DOHH2 (cell line): Measurements from ENCODE around the gene WFDC11.
"Not testable (repeated sequence)": the region's sequence is repeated elsewhere in the genome, so short reads cannot be mapped to it uniquely, and the experiment has no call there.

Experiments
- H3F3A ChIP-seq: fragments of 200-600 bp; sonication (generic), shearing (Covaris generic); 2 replicates; pipeline ENCODE4 v1.6.0; 2016; ENCODE audit warnings: antibody characterized with exemption, mild to moderate bottlenecking; ENCODE audit not compliant: control insufficient read depth, insufficient read depth
- H3K27ac ChIP-seq: fragments of 200-600 bp; sonication (generic); 2 replicates; pipeline ENCODE4 v1.5.1; 2014; ENCODE audit warnings: low read depth, mild to moderate bottlenecking, low read length, moderate library complexity
- H3K27me3 ChIP-seq: fragments of 200-600 bp; sonication (generic); 2 replicates; pipeline ENCODE4 v1.6.1; 2014; ENCODE audit warnings: mild to moderate bottlenecking, low read length, mixed read lengths; ENCODE audit not compliant: control insufficient read depth
- H3K36me3 ChIP-seq: fragments of 200-600 bp; sonication (generic); 2 replicates; pipeline ENCODE4 v1.6.1; 2014; ENCODE audit warnings: mild to moderate bottlenecking, low read length, moderate library complexity, mixed read lengths; ENCODE audit not compliant: control insufficient read depth
- H3K4me1 ChIP-seq: fragments of 200-600 bp; sonication (generic); 2 replicates; pipeline ENCODE4 v1.6.1; 2014; ENCODE audit warnings: mild to moderate bottlenecking, low read length, mixed read lengths; ENCODE audit not compliant: control insufficient read depth
- H3K4me2 ChIP-seq: fragments of 200-600 bp; sonication (generic); 2 replicates; pipeline ENCODE4 v1.6.0; 2014; ENCODE audit warnings: mild to moderate bottlenecking, low read length, moderate library complexity
- H3K4me3 ChIP-seq: fragments of 200-600 bp; sonication (generic); 2 replicates; pipeline ENCODE4 v1.5.1; 2014; ENCODE audit warnings: mild to moderate bottlenecking, low read length, mixed read lengths
- H3K79me2 ChIP-seq: fragments of 200-600 bp; sonication (generic); 2 replicates; pipeline ENCODE4 v1.6.1; 2014; ENCODE audit warnings: mild to moderate bottlenecking, low read length, mixed read lengths; ENCODE audit not compliant: control insufficient read depth
- H3K9me2 ChIP-seq: fragments of 200-600 bp; sonication (generic); replicated peaks from 2 replicates; pipeline ENCODE4 v1.6.1; 2014; ENCODE audit warnings: mild to moderate bottlenecking, low read length, mixed read lengths; ENCODE audit not compliant: control insufficient read depth
- H3K9me3 ChIP-seq: fragments of 200-600 bp; sonication (generic); 2 replicates; pipeline ENCODE4 v1.6.1; 2014; ENCODE audit warnings: antibody characterized with exemption, low read length, mixed read lengths; ENCODE audit not compliant: control insufficient read depth, insufficient read depth
- H4K20me1 ChIP-seq: fragments of 200-600 bp; sonication (generic); 2 replicates; pipeline ENCODE4 v1.6.0; 2014; ENCODE audit warnings: low read depth, mild to moderate bottlenecking, antibody characterized with exemption, low read length, moderate library complexity; ENCODE audit not compliant: control insufficient read depth, insufficient read depth
- CTCF ChIP-seq: fragments of 200-600 bp; sonication (generic); IDR thresholded peaks from one replicate; pipeline ENCODE4 v1.5.1; 2014; ENCODE audit warnings: antibody characterized with exemption, mild to moderate bottlenecking, low read depth, low read length; ENCODE audit not compliant: poor library complexity, severe bottlenecking
- EZH2phosphoT487 ChIP-seq: fragments of 200-600 bp; sonication (generic); IDR thresholded peaks from 2 replicates; pipeline ENCODE4 v1.6.1; 2017; ENCODE audit warnings: borderline replicate concordance, mild to moderate bottlenecking, antibody characterized with exemption, low read length, moderate library complexity, mixed read lengths

Gene WFDC11

GRCh38 chr20:45670139-45670538 is at the start of gene WFDC11:
Gene WFDC11, minus strand, starts transcription at chr20:45670239. Its CDS starts 19,639 bp downstream, at chr20:45650600.
- Histone ChIP-seq H3K4me3 (no peak within 1 kb of the TSS), H3F3A (no peaks in the 10 kb centered on the region), H3K79me2 (no peaks in the 10 kb centered on the region), H3K36me3 (no peaks in the 10 kb centered on the region), H3K27me3 (no peaks in the 10 kb centered on the region), H3K9me2 (no peaks in the 10 kb centered on the region), H3K9me3 (no peaks in the 10 kb centered on the region), H3K4me2 (no peak within 1 kb of the TSS), H3K27ac (no peak within 1 kb of the TSS), H4K20me1 (no peaks in the 10 kb centered on the region), H3K4me1 (no peaks in the 10 kb centered on the region)
- TF ChIP-seq EZH2phosphoT487 (no peak), CTCF (no peak)

- not testable (repeated sequence) for H3K4me1 ChIP-seq, H3F3A ChIP-seq, H4K20me1 ChIP-seq, H3K9me3 ChIP-seq, H3K27ac ChIP-seq, H3K9me2 ChIP-seq, H3K36me3 ChIP-seq, H3K79me2 ChIP-seq, H3K4me3 ChIP-seq, H3K4me2 ChIP-seq, H3K27me3 ChIP-seq
Measured at GRCh38 chr20:45716141-45716688, 46.2 kb upstream of the WFDC11 start.

GRCh38 chr20:45704969-45705637 is 35.1 kb upstream of the WFDC11 start, which contains the start of gene WFDC10B:
Gene WFDC10B, minus strand, starts transcription at chr20:45705019. Its CDS starts 19,027 bp downstream, at chr20:45685992.
- Histone ChIP-seq H3K27me3 (peaks cover 11% of the 10 kb centered on the region; the same call in 1 of the 2 replicates), H3K79me2 (no peaks in the 10 kb centered on the region), H3K9me2 (no peaks in the 10 kb centered on the region), H3K9me3 (no peaks in the 10 kb centered on the region), H3K4me3 (no peak within 1 kb of the TSS), H3K4me2 (no peak within 1 kb of the TSS), H3K36me3 (no peaks in the 10 kb centered on the region), H4K20me1 (no peaks in the 10 kb centered on the region), H3K27ac (no peak within 1 kb of the TSS), H3K4me1 (no peaks in the 10 kb centered on the region), H3F3A (no peaks in the 10 kb centered on the region)
- TF ChIP-seq CTCF (no peak), EZH2phosphoT487 (no peak)

GRCh38 chr20:45701873-45702272 is 31.8 kb upstream of the WFDC11 start, which contains the start of gene WFDC13:
Gene WFDC13, plus strand, starts transcription at chr20:45702038. Its CDS starts 86 bp downstream, at chr20:45702124.
- H4K20me1 ChIP-seq, result no peaks in the 10 kb centered on the region
- no peaks in the 10 kb centered on the region for H3F3A ChIP-seq
- no peaks in the 10 kb centered on the region for H3K9me3 ChIP-seq
- H3K4me2 ChIP-seq, result no peak within 1 kb of the TSS
- no peaks in the 10 kb centered on the region for H3K79me2 ChIP-seq
- no peaks in the 10 kb centered on the region for H3K36me3 ChIP-seq
- H3K4me1 ChIP-seq, result no peaks in the 10 kb centered on the region
- no peaks in the 10 kb centered on the region for H3K9me2 ChIP-seq
- no peak within 1 kb of the TSS for H3K27ac ChIP-seq
- no peak within 1 kb of the TSS for H3K4me3 ChIP-seq
- peaks cover 8% of the 10 kb centered on the region; the same call in 1 of the 2 replicates for H3K27me3 ChIP-seq
- no peak for TF ChIP-seq EZH2phosphoT487
- no peak for TF ChIP-seq CTCF
